GM23338 (cell line): ENCODE data around the gene LRRC3. TPM values are rescaled to one million over a fixed set of nuclear protein-coding genes. Genes with fewer than 3 reads are reported as not detected.

Source experiments
- ATAC-seq: fragments of 200-7000 bp; cut with Tn5 transposase; 3 replicates; pipeline ENCODE4 v1.9.1; 2020
- DNase-seq: peaks from one replicate; pipeline ENCODE4 v3.0.0-alpha.2; 2015; ENCODE audit warnings: low spot score
- H2AFZ ChIP-seq: fragments of 200-600 bp; sonication (generic); 2 replicates; pipeline ENCODE4 v1.8.0; 2016; ENCODE audit warnings: antibody characterized with exemption, mild to moderate bottlenecking, moderate library complexity
- H3F3A ChIP-seq: fragments of 200-600 bp; sonication (generic); replicated peaks from 2 replicates; pipeline ENCODE4 v1.8.0; 2017; ENCODE audit warnings: antibody characterized with exemption, mixed run types, low read depth
- H3K27ac ChIP-seq: fragments of 200-600 bp; sonication (generic); 2 replicates; pipeline ENCODE4 v1.6.1; 2016; ENCODE audit warnings: low read depth
- H3K27me3 ChIP-seq: fragments of 200-600 bp; sonication (generic); 2 replicates; pipeline ENCODE4 v1.8.0; 2016; ENCODE audit warnings: mild to moderate bottlenecking, mixed run types, moderate library complexity; ENCODE audit not compliant: insufficient read depth
- H3K36me3 ChIP-seq: fragments of 200-600 bp; sonication (generic); 2 replicates; pipeline ENCODE4 v1.8.0; 2016; ENCODE audit warnings: mild to moderate bottlenecking; ENCODE audit not compliant: insufficient read depth
- H3K4me1 ChIP-seq: fragments of 200-600 bp; sonication (generic); 2 replicates; pipeline ENCODE4 v1.8.0; 2016; ENCODE audit warnings: mild to moderate bottlenecking, moderate library complexity; ENCODE audit not compliant: insufficient read depth
- H3K4me2 ChIP-seq: fragments of 200-600 bp; sonication (generic); 2 replicates; pipeline ENCODE4 v1.7.1; 2017; ENCODE audit warnings: mixed run types
- H3K4me3 ChIP-seq: fragments of 200-600 bp; sonication (generic); 2 replicates; pipeline ENCODE4 v1.6.1; 2016; ENCODE audit warnings: mixed run types
- H3K79me2 ChIP-seq: fragments of 200-600 bp; sonication (generic); replicated peaks from 2 replicates; pipeline ENCODE4 v1.8.0; 2017; ENCODE audit warnings: mild to moderate bottlenecking; ENCODE audit not compliant: insufficient read depth
- H3K9me2 ChIP-seq: fragments of 200-600 bp; sonication (generic); 2 replicates; pipeline ENCODE4 v1.8.0; 2017; ENCODE audit not compliant: insufficient read depth
- H4K20me1 ChIP-seq: fragments of 200-600 bp; sonication (generic); replicated peaks from 2 replicates; pipeline ENCODE4 v1.8.0; 2017; ENCODE audit warnings: mild to moderate bottlenecking; ENCODE audit not compliant: insufficient read depth
- H3K27ac Mint-ChIP-seq: 2 replicates; pipeline ENCODE4 v1.8.0; 2020; ENCODE audit warnings: inconsistent platforms, mild to moderate bottlenecking, moderate library complexity, mixed read lengths
- H3K27me3 Mint-ChIP-seq: 3 replicates; pipeline ENCODE4 v1.8.0; 2022; ENCODE audit warnings: low read depth, mild to moderate bottlenecking, moderate library complexity, mixed read lengths, inconsistent platforms; ENCODE audit not compliant: insufficient read depth, poor library complexity
- H3K36me3 Mint-ChIP-seq: 3 replicates; pipeline ENCODE4 v1.8.0; 2021; ENCODE audit warnings: low read depth, mild to moderate bottlenecking, inconsistent platforms, moderate library complexity, mixed read lengths
- H3K4me1 Mint-ChIP-seq: 3 replicates; pipeline ENCODE4 v1.8.0; 2020; ENCODE audit warnings: mild to moderate bottlenecking, inconsistent platforms, mixed read lengths
- H3K4me3 Mint-ChIP-seq: 3 replicates; pipeline ENCODE4 v1.8.0; 2021; ENCODE audit warnings: moderate library complexity, mild to moderate bottlenecking, inconsistent platforms, mixed read lengths
- H3K9me3 Mint-ChIP-seq: 3 replicates; pipeline ENCODE4 v1.8.0; 2020; ENCODE audit warnings: moderate library complexity, mild to moderate bottlenecking, inconsistent platforms, mixed read lengths
- CTCF ChIP-seq, 2 experiments: fragments of 200-600 bp in 1 of 2; sonication (generic) in 1 of 2; conservative IDR thresholded peaks; 2 replicates each; pipeline versions ENCODE4 v1.5.1 to v1.6.1; 2016 to 2017; ENCODE audit warnings: antibody characterized with exemption in 2 of 2, low read depth in 2 of 2, mild to moderate bottlenecking in 2 of 2, moderate library complexity in 1 of 2
- EZH2 ChIP-seq: fragments of 200-600 bp; sonication (generic); IDR thresholded peaks from one replicate; pipeline ENCODE4 v1.8.0; 2017; ENCODE audit warnings: antibody characterized with exemption, mild to moderate bottlenecking, low read depth; ENCODE audit not compliant: unreplicated experiment
- EZH2phosphoT487 ChIP-seq: fragments of 200-600 bp; sonication (generic); IDR thresholded peaks from one replicate; pipeline ENCODE4 v1.8.1; 2018; ENCODE audit warnings: antibody characterized with exemption; ENCODE audit not compliant: unreplicated experiment
- JUNB ChIP-seq: IDR thresholded peaks from one replicate; pipeline ENCODE4 v1.6.1; 2016; ENCODE audit warnings: antibody characterized with exemption; ENCODE audit not compliant: unreplicated experiment
- POLR2AphosphoS5 ChIP-seq: IDR thresholded peaks from 2 replicates; pipeline ENCODE4 v1.6.1; 2016; ENCODE audit warnings: antibody characterized with exemption, low read depth
- ZNF114 ChIP-seq: fragments of 250-450 bp; sonication (Bioruptor Pico); IDR thresholded peaks from 2 replicates; pipeline ENCODE4 v1.5.0; 2020; ENCODE audit warnings: mild to moderate bottlenecking, moderate library complexity
- polyA plus RNA-seq: library from polyadenylated mRNA; unstranded; fragments of >200 nt; fragmentation: Nextera tagmentation; extraction: Ambion mirVana; gene quantifications from 2 replicates; pipeline ENCODE4 v1.2.1, GENCODE V29; 2016
- total RNA-seq: library from RNA; depleted of rRNA; stranded (reverse); fragments of >200 nt; shearing (Covaris generic); gene quantifications from 2 replicates; pipeline ENCODE4 v1.2.3, GENCODE V29; 2014
- TF ChIP-seq, protein P1 (sequence below): IDR thresholded peaks from one replicate; pipeline ENCODE4 v1.6.1; 2018; ENCODE audit warnings: antibody characterized with exemption; ENCODE audit not compliant: unreplicated experiment

The LRRC3 gene
- total and polyA plus RNA-seq, 2 experiments from 2014 or later: 0.95 to 6.8 TPM

GRCh38 chr21:44449473-44450363 lies 5.6 kb upstream of the LRRC3 start:
- no peaks in the 10 kb centered on the region for H3K9me3 Mint-ChIP-seq
- H3K27me3 Mint-ChIP-seq: peaks cover 13% of the 10 kb centered on the region
- no peaks in the 10 kb centered on the region for H3K36me3 Mint-ChIP-seq
- no peak overlapping the region for H3K27ac Mint-ChIP-seq
- no peak overlapping the region for H3K27ac ChIP-seq
- H3K4me3 ChIP-seq: no peak overlapping the region
- no peaks in the 10 kb centered on the region for H4K20me1 ChIP-seq
- TF ChIP-seq CTCF (conservative IDR thresholded peaks at IDR 0.05; ENCODE audit: low read depth in 2 of 2) (no peak), POLR2AphosphoS5 (no peak), ZNF114 (CRISPR knock-in tag) (no peak), EZH2 (no peak), JUNB (no peak)
- TF ChIP-seq, protein P1, sequence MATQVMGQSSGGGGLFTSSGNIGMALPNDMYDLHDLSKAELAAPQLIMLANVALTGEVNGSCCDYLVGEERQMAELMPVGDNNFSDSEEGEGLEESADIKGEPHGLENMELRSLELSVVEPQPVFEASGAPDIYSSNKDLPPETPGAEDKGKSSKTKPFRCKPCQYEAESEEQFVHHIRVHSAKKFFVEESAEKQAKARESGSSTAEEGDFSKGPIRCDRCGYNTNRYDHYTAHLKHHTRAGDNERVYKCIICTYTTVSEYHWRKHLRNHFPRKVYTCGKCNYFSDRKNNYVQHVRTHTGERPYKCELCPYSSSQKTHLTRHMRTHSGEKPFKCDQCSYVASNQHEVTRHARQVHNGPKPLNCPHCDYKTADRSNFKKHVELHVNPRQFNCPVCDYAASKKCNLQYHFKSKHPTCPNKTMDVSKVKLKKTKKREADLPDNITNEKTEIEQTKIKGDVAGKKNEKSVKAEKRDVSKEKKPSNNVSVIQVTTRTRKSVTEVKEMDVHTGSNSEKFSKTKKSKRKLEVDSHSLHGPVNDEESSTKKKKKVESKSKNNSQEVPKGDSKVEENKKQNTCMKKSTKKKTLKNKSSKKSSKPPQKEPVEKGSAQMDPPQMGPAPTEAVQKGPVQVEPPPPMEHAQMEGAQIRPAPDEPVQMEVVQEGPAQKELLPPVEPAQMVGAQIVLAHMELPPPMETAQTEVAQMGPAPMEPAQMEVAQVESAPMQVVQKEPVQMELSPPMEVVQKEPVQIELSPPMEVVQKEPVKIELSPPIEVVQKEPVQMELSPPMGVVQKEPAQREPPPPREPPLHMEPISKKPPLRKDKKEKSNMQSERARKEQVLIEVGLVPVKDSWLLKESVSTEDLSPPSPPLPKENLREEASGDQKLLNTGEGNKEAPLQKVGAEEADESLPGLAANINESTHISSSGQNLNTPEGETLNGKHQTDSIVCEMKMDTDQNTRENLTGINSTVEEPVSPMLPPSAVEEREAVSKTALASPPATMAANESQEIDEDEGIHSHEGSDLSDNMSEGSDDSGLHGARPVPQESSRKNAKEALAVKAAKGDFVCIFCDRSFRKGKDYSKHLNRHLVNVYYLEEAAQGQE: no peak
- no peaks in the 10 kb centered on the region for H3F3A ChIP-seq
- H2AFZ ChIP-seq: no peak overlapping the region
- H3K27me3 ChIP-seq: no peaks in the 10 kb centered on the region
- no peaks in the 10 kb centered on the region for H3K36me3 ChIP-seq
- H3K4me1 Mint-ChIP-seq: peaks cover 5% of the 10 kb centered on the region; the same call in 1 of the 3 replicates
- H3K79me2 ChIP-seq: no peaks in the 10 kb centered on the region
- H3K4me2 ChIP-seq: no peak overlapping the region
- H3K9me2 ChIP-seq: no peaks in the 10 kb centered on the region
- no peak overlapping the region for H3K4me3 Mint-ChIP-seq
- H3K4me1 ChIP-seq: no peaks in the 10 kb centered on the region
- ATAC-seq (peak; percentile 39), DNase-seq (no peak)

- Mint-ChIP-seq H3K27me3 (peaks cover 13% of the 10 kb centered on the region), H3K27ac (no peak overlapping the region), H3K4me3 (no peak overlapping the region), H3K9me3 (no peaks in the 10 kb centered on the region), H3K36me3 (no peaks in the 10 kb centered on the region), H3K4me1 (peaks cover 6% of the 10 kb centered on the region; the same call in 1 of the 3 replicates)
- Histone ChIP-seq H3K4me3 (no peak overlapping the region), H3F3A (no peaks in the 10 kb centered on the region), H3K79me2 (no peaks in the 10 kb centered on the region), H3K27me3 (no peaks in the 10 kb centered on the region), H3K27ac (no peak overlapping the region), H3K4me2 (no peak overlapping the region), H2AFZ (no peak overlapping the region), H3K9me2 (no peaks in the 10 kb centered on the region), H3K36me3 (no peaks in the 10 kb centered on the region), H3K4me1 (no peaks in the 10 kb centered on the region), H4K20me1 (no peaks in the 10 kb centered on the region)
- no peak for ATAC-seq
- no peak for TF ChIP-seq EZH2phosphoT487
- TF ChIP-seq CTCF (conservative IDR thresholded peaks at IDR 0.05; ENCODE audit: low read depth in 2 of 2): no peak
- no peak for TF ChIP-seq POLR2AphosphoS5
- no peak for DNase-seq
These were observed 4.9 kb upstream of the LRRC3 start for GRCh38 chr21:44450402-44450801.
